Panc1 (cell line): ENCODE data around the gene STYK1. TPM values are rescaled to one million over a fixed set of nuclear protein-coding genes. Genes with fewer than 3 reads are reported as not detected.

Experiments used
- ATAC-seq: fragments of 200-7000 bp; cut with Tn5 transposase; 2 replicates; pipeline ENCODE4 v1.9.1; 2020; ENCODE audit warnings: mild to moderate bottlenecking, moderate library complexity
- BruUV-seq: library from RNA; stranded (reverse); fragments of 400-500 nt; replicated peaks from 2 replicates; lab custom pipeline; 2021; lab: Mats Ljungman, UMichigan
- CTCF ChIA-PET: fragments of 300-600 bp; sonication (Branson Sonifier 250); formaldehyde crosslinking; loops from one replicate; lab custom pipeline; 2022; ENCODE audit warnings: antibody characterized with exemption; lab: Charles Lee
- POLR2A ChIA-PET: fragments of 300-600 bp; sonication (Branson Sonifier 250); formaldehyde crosslinking; loops from one replicate; lab custom pipeline; 2022; ENCODE audit warnings: antibody characterized with exemption; lab: Charles Lee
- DNase-seq: peaks from one replicate; pipeline ENCODE4 v3.0.0-alpha.2; 2010; ENCODE audit warnings: low read depth, low spot score
- H3K27ac ChIP-seq: 2 replicates; pipeline ENCODE4 v1.5.1; 2011; ENCODE audit warnings: mild to moderate bottlenecking, low read length, inconsistent platforms
- H3K27me3 ChIP-seq: fragments of 200-500 bp; sonication (Bioruptor generic); 2 replicates; pipeline ENCODE4 v1.6.0; 2014; ENCODE audit warnings: low read length, inconsistent platforms; ENCODE audit not compliant: control insufficient read depth, insufficient read depth
- H3K36me3 ChIP-seq: fragments of 200-500 bp; sonication (Bioruptor generic); 2 replicates; pipeline ENCODE4 v1.5.1; 2014; ENCODE audit warnings: inconsistent platforms, mild to moderate bottlenecking, low read length, moderate library complexity; ENCODE audit not compliant: control insufficient read depth, insufficient read depth
- H3K4me1 ChIP-seq: 2 replicates; pipeline ENCODE4 v1.5.1; 2011; ENCODE audit warnings: inconsistent platforms, mild to moderate bottlenecking, low read length, moderate library complexity; ENCODE audit not compliant: control insufficient read depth, insufficient read depth
- H3K4me3 ChIP-seq, 2 experiments: 2 replicates each; pipeline ENCODE4 v1.5.1; 2011 to 2012; ENCODE audit warnings: low read depth in 2 of 2, low read length in 2 of 2, mild to moderate bottlenecking in 2 of 2, inconsistent platforms in 1 of 2, moderate library complexity in 1 of 2
- H3K9me3 ChIP-seq: fragments of 200-500 bp; sonication (Bioruptor generic); 2 replicates; pipeline ENCODE4 v1.5.1; 2014; ENCODE audit warnings: low read depth, mild to moderate bottlenecking, inconsistent platforms, low read length, moderate library complexity; ENCODE audit not compliant: control insufficient read depth, insufficient read depth
- POLR2AphosphoS5 ChIP-seq: IDR thresholded peaks from 2 replicates; pipeline ENCODE4 v1.6.1; 2012; ENCODE audit warnings: mild to moderate bottlenecking, low read depth, low read length, moderate library complexity
- SIN3A ChIP-seq: IDR thresholded peaks from 2 replicates; pipeline ENCODE4 v1.6.1; 2012; ENCODE audit warnings: low read depth, mild to moderate bottlenecking, low read length, moderate library complexity, borderline replicate concordance; ENCODE audit not compliant: insufficient read depth
- TCF7L2 ChIP-seq: IDR thresholded peaks from 2 replicates; pipeline ENCODE4 v1.6.1; 2011; ENCODE audit warnings: mild to moderate bottlenecking, low read depth, low read length, inconsistent platforms
- in situ Hi-C: cut with HindIII; loops from 2 replicates; pipeline ENCODE4 v1.10.0; 2016; ENCODE audit warnings: low sequenced_read_pairs, low pct_unique_long_range_greater_than_20kb
- intact Hi-C: fragments of 100-400 bp; cut with micrococcal nuclease; formaldehyde crosslinking; loops from one replicate; pipeline ENCODE4 v1.10.0; 2022; ENCODE audit not compliant: unreplicated experiment
- total RNA-seq: library from RNA; stranded (reverse); gene quantifications from one replicate; pipeline ENCODE4 v1.2.1, GENCODE V29; 2021; ENCODE audit not compliant: unreplicated experiment
- TF ChIP-seq, protein P1 (sequence below): fragments of 450-650 bp; IDR thresholded peaks from 2 replicates; pipeline ENCODE4 v1.5.1; 2017; ENCODE audit warnings: mild to moderate bottlenecking
- TF ChIP-seq, protein P2 (sequence below), 2 experiments: IDR thresholded peaks; 2 replicates each; pipeline ENCODE4 v1.6.1; 2011 to 2012; ENCODE audit warnings: low read depth in 2 of 2, control low read depth in 1 of 2, low read length in 1 of 2, mild to moderate bottlenecking in 1 of 2, moderate library complexity in 1 of 2; ENCODE audit not compliant: insufficient read depth in 1 of 2

The STYK1 gene
- total RNA-seq, 1 experiment from 2014 or later, result 0.85 TPM

DNA sequence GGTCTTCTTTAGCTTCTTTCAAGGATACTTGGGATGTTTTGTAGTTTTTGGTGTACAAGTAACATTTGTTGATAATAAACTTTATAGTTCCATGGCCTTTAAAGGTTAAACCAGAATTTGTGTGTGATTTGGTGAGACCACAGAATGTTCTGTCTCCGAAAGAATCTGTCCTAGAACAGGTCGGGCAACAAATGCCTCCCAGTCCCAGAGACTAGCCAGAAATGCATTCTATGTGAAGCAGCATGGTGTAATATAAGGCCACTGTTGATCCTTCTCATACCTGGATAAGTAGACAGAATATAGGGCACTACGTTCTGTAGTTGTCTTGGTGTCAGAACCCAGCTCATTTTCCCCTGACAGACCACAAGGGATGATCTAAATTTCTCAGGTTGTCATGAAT, 10.0 kb downstream of the STYK1 start:
- no peak for DNase-seq
- Histone ChIP-seq H3K36me3 (no peaks in the 10 kb centered on the region), H3K27me3 (no peaks in the 10 kb centered on the region), H3K27ac (no peak overlapping the region), H3K4me3 (no peak overlapping the region), H3K9me3 (no peaks in the 10 kb centered on the region), H3K4me1 (no peaks in the 10 kb centered on the region)
- POLR2A ChIA-PET, result no interaction called here
- BruUV-seq, result no TSS peak
- in situ Hi-C loops (no loop called here), intact Hi-C loops (no loop called here)
- ATAC-seq, result no peak
- CTCF ChIA-PET, result no interaction called here
- no peak for TF ChIP-seq TCF7L2
- no peak for TF ChIP-seq POLR2AphosphoS5
- TF ChIP-seq SIN3A, result no peak
- TF ChIP-seq, protein P1, sequence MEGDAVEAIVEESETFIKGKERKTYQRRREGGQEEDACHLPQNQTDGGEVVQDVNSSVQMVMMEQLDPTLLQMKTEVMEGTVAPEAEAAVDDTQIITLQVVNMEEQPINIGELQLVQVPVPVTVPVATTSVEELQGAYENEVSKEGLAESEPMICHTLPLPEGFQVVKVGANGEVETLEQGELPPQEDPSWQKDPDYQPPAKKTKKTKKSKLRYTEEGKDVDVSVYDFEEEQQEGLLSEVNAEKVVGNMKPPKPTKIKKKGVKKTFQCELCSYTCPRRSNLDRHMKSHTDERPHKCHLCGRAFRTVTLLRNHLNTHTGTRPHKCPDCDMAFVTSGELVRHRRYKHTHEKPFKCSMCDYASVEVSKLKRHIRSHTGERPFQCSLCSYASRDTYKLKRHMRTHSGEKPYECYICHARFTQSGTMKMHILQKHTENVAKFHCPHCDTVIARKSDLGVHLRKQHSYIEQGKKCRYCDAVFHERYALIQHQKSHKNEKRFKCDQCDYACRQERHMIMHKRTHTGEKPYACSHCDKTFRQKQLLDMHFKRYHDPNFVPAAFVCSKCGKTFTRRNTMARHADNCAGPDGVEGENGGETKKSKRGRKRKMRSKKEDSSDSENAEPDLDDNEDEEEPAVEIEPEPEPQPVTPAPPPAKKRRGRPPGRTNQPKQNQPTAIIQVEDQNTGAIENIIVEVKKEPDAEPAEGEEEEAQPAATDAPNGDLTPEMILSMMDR, result no peak
- TF ChIP-seq, protein P2, sequence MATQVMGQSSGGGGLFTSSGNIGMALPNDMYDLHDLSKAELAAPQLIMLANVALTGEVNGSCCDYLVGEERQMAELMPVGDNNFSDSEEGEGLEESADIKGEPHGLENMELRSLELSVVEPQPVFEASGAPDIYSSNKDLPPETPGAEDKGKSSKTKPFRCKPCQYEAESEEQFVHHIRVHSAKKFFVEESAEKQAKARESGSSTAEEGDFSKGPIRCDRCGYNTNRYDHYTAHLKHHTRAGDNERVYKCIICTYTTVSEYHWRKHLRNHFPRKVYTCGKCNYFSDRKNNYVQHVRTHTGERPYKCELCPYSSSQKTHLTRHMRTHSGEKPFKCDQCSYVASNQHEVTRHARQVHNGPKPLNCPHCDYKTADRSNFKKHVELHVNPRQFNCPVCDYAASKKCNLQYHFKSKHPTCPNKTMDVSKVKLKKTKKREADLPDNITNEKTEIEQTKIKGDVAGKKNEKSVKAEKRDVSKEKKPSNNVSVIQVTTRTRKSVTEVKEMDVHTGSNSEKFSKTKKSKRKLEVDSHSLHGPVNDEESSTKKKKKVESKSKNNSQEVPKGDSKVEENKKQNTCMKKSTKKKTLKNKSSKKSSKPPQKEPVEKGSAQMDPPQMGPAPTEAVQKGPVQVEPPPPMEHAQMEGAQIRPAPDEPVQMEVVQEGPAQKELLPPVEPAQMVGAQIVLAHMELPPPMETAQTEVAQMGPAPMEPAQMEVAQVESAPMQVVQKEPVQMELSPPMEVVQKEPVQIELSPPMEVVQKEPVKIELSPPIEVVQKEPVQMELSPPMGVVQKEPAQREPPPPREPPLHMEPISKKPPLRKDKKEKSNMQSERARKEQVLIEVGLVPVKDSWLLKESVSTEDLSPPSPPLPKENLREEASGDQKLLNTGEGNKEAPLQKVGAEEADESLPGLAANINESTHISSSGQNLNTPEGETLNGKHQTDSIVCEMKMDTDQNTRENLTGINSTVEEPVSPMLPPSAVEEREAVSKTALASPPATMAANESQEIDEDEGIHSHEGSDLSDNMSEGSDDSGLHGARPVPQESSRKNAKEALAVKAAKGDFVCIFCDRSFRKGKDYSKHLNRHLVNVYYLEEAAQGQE (IDR thresholded peaks at IDR 0.05; ENCODE audit: insufficient read depth in 1 of 2, low read depth in 2 of 2, low read length in 1 of 2), result no peak

DNA sequence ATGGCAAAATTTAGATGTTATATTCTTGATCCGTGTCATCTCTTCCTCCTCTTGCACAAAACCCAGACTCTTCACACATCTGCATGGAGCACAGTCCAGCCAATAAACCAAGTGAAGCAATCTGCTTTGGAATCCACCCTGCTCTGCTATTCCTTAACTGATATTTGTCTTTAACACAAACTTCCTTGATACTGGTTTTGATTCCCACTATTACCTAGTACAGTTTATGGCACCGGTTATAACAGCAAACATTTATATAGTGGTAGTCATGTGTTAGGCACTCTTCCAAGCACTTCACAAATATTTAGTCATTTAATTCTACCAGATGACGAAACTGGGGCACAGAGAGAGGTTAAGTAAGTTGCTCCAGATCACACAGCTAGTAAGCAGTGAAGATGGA, 12.5 kb downstream of the STYK1 start:
- H3K4me1 ChIP-seq, result no peaks in the 10 kb centered on the region
- ATAC-seq (no peak), DNase-seq (no peak)
- no peak overlapping the region for H3K4me3 ChIP-seq
- POLR2A ChIA-PET, result no interaction called here
- TF ChIP-seq SIN3A (no peak), POLR2AphosphoS5 (no peak), TCF7L2 (no peak)
- TF ChIP-seq, protein P1, result no peak
- TF ChIP-seq, protein P2 (IDR thresholded peaks at IDR 0.05; ENCODE audit: insufficient read depth in 1 of 2, low read depth in 2 of 2, low read length in 1 of 2), result no peak
- CTCF ChIA-PET, result no interaction called here
- intact Hi-C loops (no loop called here), in situ Hi-C loops (no loop called here)
- no peak overlapping the region for H3K27ac ChIP-seq
- H3K27me3 ChIP-seq, result no peaks in the 10 kb centered on the region
- H3K9me3 ChIP-seq, result no peaks in the 10 kb centered on the region; the same call in 1 of the 2 replicates
- no TSS peak for BruUV-seq
- no peaks in the 10 kb centered on the region for H3K36me3 ChIP-seq
